GM19397 (cell line): Measurements from ENCODE around the gene INPP4B.

Experiments
- ATAC-seq: cut with Tn5 transposase; IDR thresholded peaks from one replicate; pipeline ENCODE4 v1.9.1; 2021; ENCODE audit warnings: mild to moderate bottlenecking, moderate library complexity; ENCODE audit not compliant: unreplicated experiment

INPP4B gene

DNA sequence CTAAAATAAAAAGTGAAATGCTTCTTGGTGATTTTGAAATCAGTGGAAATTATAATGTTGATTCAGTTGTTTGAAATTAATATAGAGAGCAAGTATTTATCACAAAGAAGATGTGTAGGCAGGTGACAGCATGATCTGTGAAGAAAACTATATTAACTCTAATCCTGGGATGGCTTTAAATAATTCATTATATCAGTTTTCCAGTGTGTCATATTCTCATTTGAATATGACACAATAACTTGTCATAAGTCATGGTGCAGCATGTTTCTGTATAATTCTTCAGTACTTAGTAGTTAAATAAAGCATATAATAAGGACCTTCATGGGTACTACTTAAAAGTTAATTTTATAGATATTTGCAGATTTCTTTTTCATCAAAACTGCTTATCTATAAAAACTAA lies 573.6 kb downstream of the INPP4B start:
- ATAC-seq = no peak

DNA sequence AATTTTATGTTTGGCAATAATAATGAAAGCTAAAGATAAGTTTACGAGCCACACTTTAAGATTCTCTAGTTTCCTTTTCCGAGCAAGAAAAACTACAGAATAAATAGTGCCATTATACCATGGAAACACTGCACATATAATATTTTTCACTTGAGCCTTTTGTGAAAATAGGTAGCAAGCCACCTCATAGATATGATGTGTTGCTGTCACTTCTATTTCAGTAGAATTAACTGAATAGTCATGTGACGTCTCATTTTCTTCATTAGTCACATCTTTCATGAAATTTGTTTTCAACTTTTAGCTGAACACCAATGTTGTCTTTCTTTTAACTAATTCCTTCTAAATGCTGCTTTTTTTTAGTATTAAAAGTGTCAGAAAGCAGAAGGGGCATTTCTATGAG lies 574.3 kb downstream of the INPP4B start:
- ATAC-seq = no peak

DNA sequence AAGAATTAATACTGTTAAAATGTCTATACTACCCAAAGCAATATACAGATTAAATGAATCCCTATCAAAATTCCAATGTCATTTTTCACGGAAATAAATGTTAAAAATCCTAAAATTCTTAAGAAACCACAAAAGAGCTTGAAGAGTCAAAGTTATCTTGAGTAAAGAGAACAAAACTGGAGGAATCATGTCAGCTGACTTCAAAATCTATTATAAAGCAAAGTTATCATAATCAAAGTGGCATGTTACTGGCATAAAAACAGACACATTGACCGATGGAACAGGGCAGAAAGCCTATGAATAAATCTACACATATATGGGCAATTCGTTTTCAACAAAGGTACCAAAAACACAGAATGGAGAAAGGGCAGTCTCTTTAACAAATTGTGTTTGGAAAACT lies 579.0 kb downstream of the INPP4B start:
- ATAC-seq = no peak

DNA sequence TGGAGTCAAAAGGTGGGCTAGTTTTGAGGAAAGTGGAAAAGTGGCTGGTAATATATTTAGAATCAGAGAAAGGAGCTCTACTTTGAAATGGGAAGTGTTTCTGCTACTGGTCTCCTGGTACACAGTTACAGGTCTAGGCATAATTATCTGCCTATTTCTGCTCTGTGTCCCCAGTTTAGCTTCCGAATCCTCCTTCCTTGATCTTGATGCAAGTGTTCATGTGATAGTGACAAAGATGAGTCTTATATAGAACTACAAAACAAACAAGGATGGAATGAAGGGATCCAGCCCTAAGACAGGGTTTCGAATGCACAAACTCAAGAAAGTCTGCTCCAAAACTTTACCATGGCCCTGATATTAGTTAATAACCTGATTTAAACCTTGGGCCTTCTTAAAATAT lies 580.2 kb downstream of the INPP4B start:
- no peak for ATAC-seq

DNA sequence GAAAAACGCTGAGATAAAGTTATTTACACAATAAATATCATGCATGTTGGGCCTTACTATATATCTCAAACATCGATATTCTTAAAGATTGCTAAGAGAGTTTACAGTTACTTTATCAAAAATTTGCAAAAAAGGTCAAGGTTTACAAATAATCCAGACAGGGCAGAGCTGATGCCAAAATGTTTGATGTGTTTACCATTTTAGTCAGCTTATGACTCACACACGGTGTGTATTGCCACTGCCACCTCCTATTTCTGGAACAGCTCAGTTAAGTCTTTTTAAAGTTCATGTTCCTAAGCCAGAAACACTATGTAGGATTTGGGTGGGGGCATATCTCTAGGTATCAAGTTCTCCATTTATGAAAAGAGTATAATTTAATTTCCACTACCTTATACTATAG lies 580.6 kb downstream of the INPP4B start:
- no peak for ATAC-seq

DNA sequence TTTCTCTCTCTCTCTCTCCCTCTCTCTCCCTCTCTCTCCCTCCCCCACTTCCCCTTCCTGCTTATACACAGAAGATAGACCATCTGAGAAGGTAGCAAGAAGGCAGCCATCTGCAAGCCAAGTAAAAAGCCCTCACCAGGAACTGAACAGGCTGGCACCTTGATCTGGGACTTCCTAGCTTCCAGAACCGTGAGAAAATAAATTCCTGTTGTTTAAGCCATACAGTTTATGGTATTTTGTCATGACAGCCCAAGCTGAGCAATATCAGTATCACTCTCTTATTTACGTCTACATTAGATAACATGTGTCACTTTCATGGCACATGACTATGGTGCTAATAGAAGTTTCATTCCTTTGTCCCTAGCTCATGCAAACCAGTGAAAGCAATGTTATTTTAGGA lies 581.1 kb downstream of the INPP4B start:
- ATAC-seq = no peak

DNA sequence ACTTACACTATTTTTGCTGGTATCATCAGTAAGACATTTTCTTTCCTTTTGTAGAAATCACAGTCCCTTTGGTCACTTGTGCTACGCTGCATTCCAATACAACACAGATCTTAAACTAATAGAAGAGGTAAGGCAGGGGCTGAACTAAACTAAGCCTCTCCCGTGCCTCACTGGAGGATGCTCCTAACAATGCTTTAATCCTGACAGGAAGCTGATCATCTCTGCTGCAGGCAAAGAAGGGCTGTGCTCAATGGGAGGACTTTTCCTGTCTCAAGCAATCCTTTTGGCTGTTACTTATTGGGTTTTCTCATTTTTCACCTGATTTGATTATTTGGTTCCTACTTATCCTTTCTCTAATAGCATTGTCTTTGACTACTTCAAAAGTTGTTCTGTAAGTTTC lies 583.1 kb downstream of the INPP4B start:
- ATAC-seq = no peak

DNA sequence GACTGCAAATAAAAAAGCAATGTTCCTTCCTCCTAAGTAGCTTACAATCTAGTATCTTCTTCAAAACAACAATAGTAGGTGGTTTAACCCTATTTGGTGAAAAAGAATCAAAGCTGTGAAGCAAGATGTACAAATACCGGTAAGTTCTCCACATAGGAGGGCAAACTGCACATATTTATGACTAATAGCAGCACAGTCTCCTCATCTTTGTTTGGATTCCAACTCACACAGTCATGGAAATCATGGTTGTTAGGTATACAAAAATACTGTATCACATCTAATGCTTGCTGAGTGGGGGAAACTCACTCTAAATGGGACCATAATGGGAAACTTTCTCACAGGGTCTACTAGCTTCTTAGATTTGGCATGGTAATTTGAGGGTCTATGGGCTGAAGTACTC lies 597.2 kb downstream of the INPP4B start:
- ATAC-seq = no peak

DNA sequence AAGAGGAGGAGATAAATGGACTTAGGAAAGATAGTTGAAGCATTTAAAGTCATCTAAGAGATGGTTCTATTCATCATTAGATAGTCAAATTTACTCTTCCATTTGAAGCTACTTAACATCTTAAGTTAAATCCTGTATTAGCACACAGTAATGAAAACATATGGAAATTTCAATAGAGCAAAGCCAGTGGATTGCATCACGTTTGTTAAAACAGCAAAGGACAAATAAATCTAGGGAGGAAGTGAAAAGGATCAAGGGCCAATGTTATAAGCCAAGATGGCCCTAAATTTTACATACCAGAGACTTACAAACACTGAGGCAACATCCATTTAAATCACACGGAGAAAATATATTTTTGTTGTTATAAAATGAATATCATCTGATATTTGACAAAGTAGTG lies 602.8 kb downstream of the INPP4B start:
- ATAC-seq = no peak

DNA sequence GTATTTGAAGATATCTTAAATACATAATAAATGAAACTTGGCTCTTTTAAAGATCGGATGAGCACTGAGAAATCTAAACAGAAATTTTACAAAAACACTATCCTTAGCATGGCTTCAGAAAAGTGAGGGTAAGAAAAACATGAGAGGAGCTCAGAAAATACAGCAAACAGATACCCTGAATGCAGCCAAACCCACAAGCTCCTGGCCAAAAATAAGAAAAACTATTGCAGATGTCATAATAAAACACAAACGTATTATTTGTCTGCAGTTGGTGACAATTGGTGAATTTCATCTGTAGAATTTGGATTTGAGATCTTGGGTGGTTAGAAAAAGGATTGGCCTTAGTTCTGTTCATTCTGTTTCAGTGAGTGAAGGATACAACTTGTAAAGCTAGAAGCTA lies 603.9 kb downstream of the INPP4B start:
- no peak for ATAC-seq

DNA sequence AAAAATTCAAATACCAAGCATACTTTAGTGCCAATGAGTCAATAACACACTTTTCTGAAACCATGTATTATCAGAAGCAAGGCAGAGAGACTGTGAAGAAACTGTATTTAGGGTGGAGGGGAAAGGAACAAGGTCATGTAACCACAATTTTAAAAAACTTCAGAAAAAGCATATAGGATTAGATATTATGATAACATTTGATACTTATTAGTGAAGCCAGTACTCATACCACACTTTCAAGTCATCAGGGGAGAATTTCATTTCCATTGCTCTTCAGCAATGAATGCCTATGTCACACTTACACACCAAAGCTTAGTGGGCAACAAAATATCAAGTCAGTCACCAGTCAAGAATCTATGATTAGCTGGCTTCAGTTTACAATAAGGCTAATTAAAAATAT lies 607.5 kb downstream of the INPP4B start:
- no peak for ATAC-seq

DNA sequence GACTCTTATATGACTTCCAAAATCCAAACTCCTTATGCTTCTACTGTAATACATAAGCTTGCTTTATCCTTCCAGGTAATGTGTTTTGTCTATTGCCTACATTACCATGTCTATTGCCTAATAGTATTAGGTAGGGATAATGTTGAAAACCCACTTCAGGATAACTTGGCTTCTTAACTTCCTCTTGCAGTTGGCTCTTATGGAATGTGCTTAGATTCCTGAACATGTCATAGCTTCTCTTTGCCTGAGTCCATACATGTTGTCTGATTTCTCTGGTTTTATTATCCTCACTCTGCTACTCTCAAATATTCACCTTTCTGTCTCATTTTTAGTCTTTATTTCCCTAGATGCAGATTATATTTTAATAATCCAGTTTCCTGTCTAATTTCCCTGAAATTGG lies 609.8 kb downstream of the INPP4B start:
- ATAC-seq = no peak

DNA sequence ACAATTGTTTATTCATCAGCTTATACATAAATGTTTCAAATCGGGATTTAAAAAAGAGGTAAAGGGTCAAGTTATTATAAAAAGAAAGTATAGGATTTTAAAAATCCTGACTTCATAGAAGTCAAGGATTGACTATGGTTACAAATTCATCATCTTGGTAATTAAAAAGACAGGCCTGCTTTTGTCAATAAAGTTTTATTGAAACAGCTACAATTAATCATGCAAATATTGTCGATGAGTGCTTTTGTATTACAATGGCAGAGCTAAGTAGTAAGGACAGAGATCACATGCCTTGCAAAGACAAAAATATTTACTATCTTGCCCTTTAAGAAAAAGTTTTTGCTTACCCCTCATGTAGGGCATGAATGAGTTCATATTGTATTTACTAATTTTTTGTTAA lies 614.3 kb downstream of the INPP4B start:
- ATAC-seq = no peak

DNA sequence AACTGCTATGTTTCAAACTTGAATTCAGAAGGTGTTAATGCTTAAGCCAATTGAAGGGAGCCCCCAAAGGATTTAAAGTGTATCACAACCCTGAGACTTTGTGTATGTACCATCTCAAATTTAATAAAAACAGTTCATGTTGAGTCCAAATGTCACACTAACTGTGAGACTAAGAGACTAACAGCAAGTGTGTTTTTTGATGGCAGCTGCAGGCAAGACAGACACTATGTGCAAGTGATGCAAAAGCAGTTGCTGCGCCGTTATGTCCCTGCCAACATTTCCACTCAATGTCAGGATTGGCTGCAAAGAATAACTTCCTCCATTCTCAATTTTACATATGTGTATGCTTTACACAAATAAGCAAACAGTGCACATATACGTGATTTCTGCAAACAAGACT lies 615.1 kb downstream of the INPP4B start:
- no peak for ATAC-seq

DNA sequence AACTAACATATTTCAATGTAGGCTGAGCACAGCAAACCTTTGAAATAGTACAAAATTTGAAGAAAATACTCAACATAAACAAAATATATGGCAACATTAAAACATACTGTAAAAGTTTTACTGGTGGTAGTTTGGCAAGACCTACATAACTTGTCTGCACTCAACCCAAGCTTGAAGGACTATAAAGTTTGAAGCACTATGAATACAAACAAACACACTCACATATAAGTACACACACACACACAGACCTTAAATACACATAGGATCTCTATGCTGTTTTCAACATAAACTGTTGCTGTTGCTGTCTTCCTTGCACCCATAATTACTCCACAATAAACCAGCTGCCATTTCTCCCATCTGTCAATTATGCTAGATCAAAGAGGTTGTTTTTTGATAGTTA lies 620.1 kb downstream of the INPP4B start:
- no peak for ATAC-seq

DNA sequence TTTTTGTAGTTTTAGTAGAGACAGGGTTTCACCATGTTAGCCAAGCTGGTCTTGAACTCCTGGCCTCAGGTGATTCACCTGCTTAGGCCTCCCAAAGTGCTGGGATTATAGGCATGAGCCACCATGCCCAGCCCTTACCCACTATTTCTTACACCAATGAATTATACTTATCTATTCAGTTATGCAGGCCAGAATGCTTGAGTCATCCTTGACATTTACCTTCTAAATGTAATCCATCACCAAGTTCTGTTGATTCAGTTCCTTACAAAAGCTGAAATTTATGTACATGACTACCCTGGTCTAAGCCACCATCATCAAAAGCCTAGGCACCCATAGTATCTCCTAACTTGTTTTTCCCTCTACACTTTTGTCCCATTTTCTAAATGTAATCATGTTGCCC lies 624.0 kb downstream of the INPP4B start:
- ATAC-seq = no peak

DNA sequence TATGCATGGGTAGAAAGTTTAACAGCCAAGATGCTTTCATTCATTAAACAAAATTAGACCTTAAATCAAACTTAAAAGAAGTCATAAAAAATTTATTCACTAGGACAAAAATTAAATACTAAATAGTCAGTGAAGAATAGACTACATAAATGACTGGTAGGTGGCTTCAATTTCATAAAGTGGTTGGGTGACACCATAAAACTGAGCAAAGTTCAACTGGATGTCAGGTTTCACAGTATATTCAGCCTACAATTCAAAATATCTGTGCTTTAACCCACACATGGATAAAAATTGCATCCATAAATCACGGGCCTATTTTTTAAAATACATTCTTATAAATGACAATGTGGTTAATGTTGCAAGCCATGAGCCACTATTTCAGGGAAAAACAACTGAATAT lies 627.4 kb downstream of the INPP4B start:
- ATAC-seq = no peak

DNA sequence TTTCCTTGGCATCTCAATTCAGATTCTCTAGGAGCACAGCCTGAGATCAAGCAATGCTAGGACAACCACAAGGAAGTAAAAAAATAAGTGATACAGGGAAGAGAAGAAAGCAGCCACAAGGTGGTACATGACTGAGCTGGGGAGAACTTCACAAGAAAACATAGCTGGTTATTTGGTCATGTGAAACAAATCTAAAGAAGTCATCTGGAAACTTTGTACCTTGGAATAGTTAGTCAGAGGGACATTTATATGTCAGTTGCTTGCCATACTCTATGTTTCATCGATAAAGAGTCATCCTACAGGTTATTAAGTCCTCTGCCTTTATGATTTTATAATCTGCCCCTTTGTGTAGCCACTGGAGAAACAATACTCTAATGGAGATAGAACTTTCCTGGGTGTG lies 634.7 kb downstream of the INPP4B start:
- no peak for ATAC-seq

DNA sequence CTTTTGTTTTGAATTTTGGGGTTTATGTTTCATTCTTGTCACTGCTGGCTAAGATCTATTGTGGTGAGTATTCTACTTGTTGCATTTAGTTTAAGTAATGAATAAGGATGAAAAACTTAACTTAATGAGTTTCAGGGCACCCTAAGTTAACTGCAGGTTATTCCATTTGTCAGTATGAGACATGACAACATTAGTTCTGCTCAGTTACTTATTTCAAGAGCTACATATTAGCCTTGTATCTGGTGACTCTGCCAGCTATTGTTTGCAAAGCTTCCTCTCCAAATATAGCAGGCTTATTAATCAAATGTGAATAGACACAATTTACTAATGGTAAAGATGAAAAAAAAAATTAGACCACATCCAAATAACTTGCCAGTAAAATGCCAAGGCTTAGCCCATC lies 642.6 kb downstream of the INPP4B start:
- no peak for ATAC-seq

DNA sequence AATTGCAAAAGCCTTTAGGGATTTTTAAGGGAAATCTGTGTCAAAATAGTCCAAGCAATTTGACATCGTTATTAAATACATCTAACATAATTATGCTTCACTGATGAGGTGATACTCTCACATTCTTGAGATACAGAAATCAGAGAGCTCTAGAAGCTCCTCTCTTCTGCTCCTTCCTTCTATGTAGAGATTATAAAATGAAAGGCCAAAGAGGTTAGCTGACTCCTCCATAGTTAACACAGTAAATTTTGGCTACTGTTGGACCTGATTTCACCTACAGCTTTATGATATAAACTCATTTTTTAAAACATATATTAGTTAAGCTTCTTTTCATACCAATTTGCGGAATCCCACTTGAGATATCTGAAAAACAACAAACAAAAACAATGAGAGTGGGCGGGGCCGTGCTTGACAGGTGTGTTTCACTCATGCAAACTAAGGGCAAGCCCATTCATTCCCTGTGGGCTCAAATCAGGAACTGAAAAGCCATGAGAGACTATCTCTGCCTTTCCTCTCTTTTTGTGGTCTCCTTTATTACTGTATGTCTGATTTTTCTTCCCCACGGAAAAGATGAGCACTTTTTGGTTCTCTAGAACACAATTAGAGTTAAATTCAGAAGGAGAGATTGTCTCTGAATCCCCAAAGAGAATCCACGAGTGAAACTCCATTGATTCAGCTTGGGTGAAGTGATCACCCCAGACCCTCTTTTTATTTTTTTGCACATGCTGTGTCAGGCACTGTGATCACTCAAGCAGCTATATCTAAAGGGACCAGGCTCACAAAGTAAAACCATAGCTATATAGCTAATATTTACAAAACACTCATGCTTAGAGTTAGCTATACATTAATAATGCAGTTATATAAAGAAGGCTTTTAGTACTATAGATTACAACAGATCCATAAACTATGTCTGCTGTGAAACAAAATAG lies 643.4 kb downstream of the INPP4B start:
- ATAC-seq = peak; percentile 89

DNA sequence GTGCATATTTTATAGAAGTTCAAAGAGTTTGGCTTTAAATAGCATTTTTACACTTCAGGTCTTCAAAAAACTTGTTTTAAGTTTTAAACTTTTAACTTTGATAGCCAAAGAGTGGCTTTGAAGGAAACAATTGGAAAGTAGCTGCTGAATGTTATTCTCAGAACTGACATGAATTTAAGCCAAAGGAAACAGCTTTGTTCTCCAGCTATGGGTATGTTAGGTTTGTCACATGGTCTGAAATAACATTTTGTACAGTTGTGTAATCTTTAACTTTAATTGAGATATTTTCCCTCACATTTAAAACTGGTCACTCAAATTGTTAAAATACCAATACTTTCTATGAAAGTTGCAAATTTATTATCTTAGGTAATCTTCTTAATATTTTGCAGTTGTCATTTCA lies 645.1 kb downstream of the INPP4B start:
- no peak for ATAC-seq

DNA sequence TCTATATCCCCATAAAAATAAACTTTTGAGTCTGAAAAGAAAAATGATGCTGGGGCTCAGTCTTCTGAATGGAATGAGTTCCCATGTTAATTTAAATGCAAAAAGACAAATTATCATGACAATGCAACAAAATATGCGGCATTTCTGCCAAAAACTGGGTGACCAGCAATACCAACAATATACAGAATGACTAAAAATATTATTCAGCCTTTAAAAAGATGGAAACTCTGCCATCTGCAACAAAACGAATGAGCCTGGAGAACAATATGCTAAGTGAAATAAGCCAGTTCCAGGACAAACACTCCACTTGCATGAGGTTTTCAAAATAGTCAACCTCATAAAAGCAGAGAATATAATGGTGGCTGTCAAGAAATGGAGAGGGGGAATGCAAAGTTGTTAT lies 651.2 kb downstream of the INPP4B start:
- no peak for ATAC-seq

DNA sequence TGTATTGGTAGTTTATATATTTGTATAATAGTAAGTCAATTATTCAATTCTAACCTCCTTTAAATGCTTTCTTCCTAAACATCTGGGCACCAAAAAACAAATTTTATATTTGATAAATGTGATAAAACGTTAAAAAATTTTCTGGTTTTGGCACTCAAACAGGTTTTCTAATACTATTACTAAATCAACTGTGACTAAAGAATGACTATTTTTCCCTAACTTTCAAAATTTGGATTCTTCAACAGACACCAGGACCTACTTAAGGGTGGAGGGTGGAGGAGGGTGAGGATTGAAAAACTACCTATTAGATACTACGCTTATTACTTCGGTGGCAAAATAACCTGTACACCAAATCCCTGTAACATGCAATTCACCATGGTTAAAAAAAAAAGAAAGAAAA lies 654.2 kb downstream of the INPP4B start:
- ATAC-seq = no peak
